Stimulated activated CD4-positive, alpha-beta T cell treated with anti-CD3 and anti-CD28 coated beads, Interleukin-15, amount 100 ng/mL, for 48 hours (primary cell): Measurements from ENCODE around the gene AMMECR1L.
A peak's percentile ranks its signal among the peaks of the same experiment; 100 is the strongest.
"Not testable (repeated sequence)": the region's sequence is repeated elsewhere in the genome, so short reads cannot be mapped to it uniquely, and the experiment has no call there.

ENCODE experiments used
- DNase-seq, 2 donors: peaks; one replicate each; pipeline ENCODE4 v3.0.0-alpha.2; 2020; ENCODE audit warnings: low read depth in 2 of 2

AMMECR1L gene

GRCh38 chr2:127885780-127886592, at the start of gene AMMECR1L:
Gene AMMECR1L (minus strand): TSS chr2:127885956. CDS start chr2:127874234, 11,722 bp downstream.
- peak; percentile 38 to 55 for DNase-seq

- no peak for DNase-seq
These were observed 49.6 kb upstream of the AMMECR1L start for GRCh38 chr2:127935337-127935736.

GRCh38 chr2:127932199-127932876, 46.6 kb upstream of the AMMECR1L start:
- no peak for DNase-seq

- DNase-seq = no peak
These were observed 43.7 kb upstream of the AMMECR1L start for GRCh38 chr2:127929449-127929848.

- no peak for DNase-seq
These were observed 41.6 kb upstream of the AMMECR1L start for GRCh38 chr2:127927384-127927783.

- no peak for DNase-seq
These were observed 32.2 kb upstream of the AMMECR1L start for GRCh38 chr2:127917916-127918315.

- no peak for DNase-seq
These were observed 28.2 kb upstream of the AMMECR1L start for GRCh38 chr2:127913808-127914457.

GRCh38 chr2:127911737-127912136, 26.0 kb upstream of the AMMECR1L start:
- no peak for DNase-seq

- DNase-seq = no peak
These were observed 24.7 kb upstream of the AMMECR1L start for GRCh38 chr2:127910415-127910814.

GRCh38 chr2:127909019-127909418, 23.3 kb upstream of the AMMECR1L start:
- DNase-seq = no peak

GRCh38 chr2:127907733-127908400, 22.1 kb upstream of the AMMECR1L start:
- not testable (repeated sequence) for DNase-seq

GRCh38 chr2:127906206-127906926, 20.6 kb upstream of the AMMECR1L start:
- DNase-seq = no peak

GRCh38 chr2:127901339-127902056, 15.7 kb upstream of the AMMECR1L start:
- no peak for DNase-seq

GRCh38 chr2:127897531-127898211, 11.9 kb upstream of the AMMECR1L start:
- no peak for DNase-seq

GRCh38 chr2:127893494-127893893, 7.7 kb upstream of the AMMECR1L start:
- no peak for DNase-seq

- DNase-seq = no peak
These were observed 7.3 kb upstream of the AMMECR1L start for GRCh38 chr2:127893033-127893432.

GRCh38 chr2:127891811-127892210, 6.1 kb upstream of the AMMECR1L start:
- no peak for DNase-seq

- DNase-seq = not testable (repeated sequence)
These were observed 5.0 kb upstream of the AMMECR1L start for GRCh38 chr2:127890756-127891155.

- DNase-seq = no peak
These were observed 3.0 kb upstream of the AMMECR1L start for GRCh38 chr2:127888772-127889171.

GRCh38 chr2:127887776-127888130, 2.0 kb upstream of the AMMECR1L start:
- DNase-seq = no peak
